Measurements from ENCODE around the gene EYA2.

EYA2 gene

DNA sequence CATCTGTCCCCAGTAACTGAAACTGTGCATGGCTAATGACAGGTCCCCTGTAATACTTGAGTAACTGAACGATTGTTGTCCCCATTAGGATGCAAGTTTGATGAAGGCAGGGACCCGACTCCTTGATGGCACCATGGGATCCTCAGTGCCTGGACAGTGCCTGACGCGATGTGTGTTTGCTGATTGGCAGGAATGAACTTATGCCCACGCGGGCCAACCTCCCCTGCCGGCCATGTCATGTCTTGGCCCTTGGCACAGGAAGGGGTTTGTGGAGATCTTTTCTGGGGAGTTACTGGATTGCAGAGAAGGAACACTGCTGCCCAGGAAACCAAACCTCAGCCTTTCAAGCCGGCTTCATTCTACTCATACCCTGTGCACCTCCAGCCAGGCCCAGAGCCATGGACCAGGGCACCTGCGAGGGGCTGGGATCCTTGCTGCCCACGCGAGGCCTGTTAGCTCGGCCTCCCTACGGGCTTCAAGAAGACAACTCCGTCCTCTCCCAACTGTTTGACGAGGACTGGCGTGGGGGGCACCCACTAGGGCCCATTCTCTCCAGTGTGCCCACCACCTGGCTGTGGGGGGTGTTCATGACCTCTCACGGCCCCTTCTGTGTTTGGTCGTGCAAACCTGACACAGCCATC lies 314.0 kb downstream of the EYA2 start:
- no peak overlapping the region for H3K27ac ChIP-seq
- no peaks in the 10 kb centered on the region for H3K4me1 ChIP-seq
- intact Hi-C loops (cut with DNase I; ENCODE audit: low total_unique reads) = no loop called here
- no peak overlapping the region for H3K4me3 ChIP-seq
- no peaks in the 10 kb centered on the region for H3K9me3 ChIP-seq
- H3K36me3 ChIP-seq = peaks cover 50 to 51% (median 51%) of the 10 kb centered on the region in 3 donors
- TF ChIP-seq, protein P1, sequence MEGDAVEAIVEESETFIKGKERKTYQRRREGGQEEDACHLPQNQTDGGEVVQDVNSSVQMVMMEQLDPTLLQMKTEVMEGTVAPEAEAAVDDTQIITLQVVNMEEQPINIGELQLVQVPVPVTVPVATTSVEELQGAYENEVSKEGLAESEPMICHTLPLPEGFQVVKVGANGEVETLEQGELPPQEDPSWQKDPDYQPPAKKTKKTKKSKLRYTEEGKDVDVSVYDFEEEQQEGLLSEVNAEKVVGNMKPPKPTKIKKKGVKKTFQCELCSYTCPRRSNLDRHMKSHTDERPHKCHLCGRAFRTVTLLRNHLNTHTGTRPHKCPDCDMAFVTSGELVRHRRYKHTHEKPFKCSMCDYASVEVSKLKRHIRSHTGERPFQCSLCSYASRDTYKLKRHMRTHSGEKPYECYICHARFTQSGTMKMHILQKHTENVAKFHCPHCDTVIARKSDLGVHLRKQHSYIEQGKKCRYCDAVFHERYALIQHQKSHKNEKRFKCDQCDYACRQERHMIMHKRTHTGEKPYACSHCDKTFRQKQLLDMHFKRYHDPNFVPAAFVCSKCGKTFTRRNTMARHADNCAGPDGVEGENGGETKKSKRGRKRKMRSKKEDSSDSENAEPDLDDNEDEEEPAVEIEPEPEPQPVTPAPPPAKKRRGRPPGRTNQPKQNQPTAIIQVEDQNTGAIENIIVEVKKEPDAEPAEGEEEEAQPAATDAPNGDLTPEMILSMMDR (IDR thresholded peaks at IDR 0.05) = no peak
- DNase-seq = no peak
- H3K27me3 ChIP-seq = no peaks in the 10 kb centered on the region

DNA sequence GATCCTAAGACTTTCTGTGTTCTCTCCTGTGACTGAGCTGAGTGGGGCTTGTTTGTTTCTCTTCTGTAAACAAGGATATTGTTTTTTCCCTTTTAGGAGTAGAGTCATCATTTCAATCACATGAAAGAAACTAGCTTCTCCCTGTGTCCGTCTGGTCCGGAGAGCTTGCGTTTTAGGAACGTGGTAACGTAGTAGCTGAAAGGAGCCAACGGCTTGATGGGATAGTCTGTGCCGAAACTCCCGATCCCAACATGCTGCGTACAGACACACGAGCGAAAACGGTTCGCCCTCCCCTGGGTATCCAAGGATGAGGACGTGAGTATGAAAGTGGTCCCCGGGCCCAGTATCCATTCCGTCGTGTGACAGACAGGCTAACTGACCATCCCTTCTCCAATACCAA lies 315.3 kb downstream of the EYA2 start:
- TF ChIP-seq, protein P1 (IDR thresholded peaks at IDR 0.05) = no peak

DNA sequence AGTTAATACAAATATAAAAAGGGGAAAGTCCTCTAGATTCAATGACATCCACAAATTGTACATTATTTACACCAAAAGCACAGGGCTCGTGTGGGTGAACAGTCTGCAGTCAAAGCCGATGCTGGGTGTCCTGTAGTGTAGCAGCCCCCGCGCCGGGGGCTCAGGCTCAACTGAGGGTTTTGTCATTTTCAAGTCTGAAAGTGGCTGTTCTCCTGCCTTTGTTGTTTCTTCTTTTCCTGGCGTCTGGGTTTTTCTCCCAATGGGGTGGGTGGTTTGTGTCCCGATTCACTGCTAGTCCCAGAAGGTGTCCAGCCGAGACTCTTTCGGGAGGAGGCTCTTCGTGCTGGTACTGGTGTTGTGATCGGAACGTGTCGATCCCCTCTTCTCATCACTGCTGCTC lies 315.8 kb downstream of the EYA2 start:
- H3K4me1 ChIP-seq = no peaks in the 10 kb centered on the region
- H3K36me3 ChIP-seq = peaks cover 62 to 69% (median 66%) of the 10 kb centered on the region in 3 donors
- no peaks in the 10 kb centered on the region for H3K9me3 ChIP-seq
- no peak overlapping the region for H3K27ac ChIP-seq
- no peak overlapping the region for H3K4me3 ChIP-seq
- intact Hi-C loops (cut with DNase I; ENCODE audit: low total_unique reads) = no loop called here
- no peak for DNase-seq
- no peaks in the 10 kb centered on the region for H3K27me3 ChIP-seq
- TF ChIP-seq, protein P1 (IDR thresholded peaks at IDR 0.05) = no peak

More for the DNA sequence above, 315.3 kb downstream of the EYA2 start:
- intact Hi-C loops (cut with DNase I; ENCODE audit: low total_unique reads) = no loop called here
- Histone ChIP-seq H3K27me3 (no peaks in the 10 kb centered on the region), H3K4me3 (no peak overlapping the region), H3K27ac (no peak overlapping the region), H3K36me3 (peaks cover 62 to 64% (median 64%) of the 10 kb centered on the region in 3 donors), H3K4me1 (no peaks in the 10 kb centered on the region), H3K9me3 (no peaks in the 10 kb centered on the region)
- DNase-seq = no peak

DNA sequence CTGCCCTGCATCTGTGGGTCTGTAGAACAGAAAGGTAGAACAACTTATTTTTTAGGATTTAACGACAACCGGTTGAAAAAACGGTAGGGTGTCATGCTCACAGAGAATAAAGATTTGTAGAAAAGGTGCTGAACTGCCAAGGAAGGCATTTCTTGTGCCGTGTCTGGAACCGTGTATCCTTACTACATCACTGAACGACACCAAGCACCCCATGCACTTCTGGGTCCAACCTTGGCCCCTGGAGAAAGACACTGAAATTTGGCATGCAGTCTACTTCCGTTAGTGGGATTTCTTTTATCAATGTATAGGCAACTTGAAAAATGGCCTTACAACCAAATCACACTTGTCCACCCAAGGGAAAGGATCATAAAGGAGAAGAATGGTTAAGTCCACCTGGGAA lies 316.4 kb downstream of the EYA2 start:
- Histone ChIP-seq H3K36me3 (peaks cover 62 to 75% (median 71%) of the 10 kb centered on the region in 3 donors), H3K4me3 (no peak overlapping the region), H3K27me3 (no peaks in the 10 kb centered on the region), H3K27ac (no peak overlapping the region), H3K4me1 (no peaks in the 10 kb centered on the region), H3K9me3 (no peaks in the 10 kb centered on the region)
- TF ChIP-seq, protein P1 (IDR thresholded peaks at IDR 0.05) = no peak
- intact Hi-C loops (cut with DNase I; ENCODE audit: low total_unique reads) = no loop called here
- no peak for DNase-seq

DNA sequence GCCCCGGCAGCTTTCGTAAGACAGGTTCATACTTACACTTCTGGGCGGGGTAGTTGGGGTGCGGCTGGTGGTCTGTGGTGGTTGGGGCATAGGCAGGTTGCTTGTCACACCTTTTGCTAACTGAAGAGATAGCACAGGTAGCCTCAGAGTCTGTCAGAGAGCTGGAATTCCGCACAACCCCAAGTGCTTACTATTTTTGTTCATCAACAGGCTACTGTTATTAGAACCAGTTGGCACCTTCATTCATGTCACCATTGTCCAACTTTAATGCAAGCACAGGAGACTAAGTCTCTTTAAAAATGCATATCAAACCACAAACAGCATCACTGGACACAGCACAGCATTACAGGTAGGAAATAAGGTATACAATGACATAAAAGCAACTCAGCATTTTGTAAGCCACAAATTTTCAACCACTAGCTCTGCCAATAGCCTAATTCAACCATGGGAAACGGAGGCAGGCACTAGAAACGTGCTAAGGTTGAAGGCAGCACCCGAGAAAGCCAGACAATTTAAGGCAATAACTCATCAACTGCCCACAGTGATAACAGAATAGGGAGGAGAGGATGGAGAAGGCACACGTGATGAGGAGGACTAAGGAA lies 318.1 kb downstream of the EYA2 start:
- no peak for DNase-seq
- intact Hi-C loops (cut with DNase I; ENCODE audit: low total_unique reads) = no loop called here
- no peak overlapping the region for H3K4me3 ChIP-seq
- H3K27me3 ChIP-seq = no peaks in the 10 kb centered on the region
- H3K4me1 ChIP-seq = no peaks in the 10 kb centered on the region
- TF ChIP-seq, protein P1 (IDR thresholded peaks at IDR 0.05) = no peak
- peaks cover 70 to 87% (median 71%) of the 10 kb centered on the region in 3 donors for H3K36me3 ChIP-seq
- no peaks in the 10 kb centered on the region for H3K9me3 ChIP-seq
- no peak overlapping the region for H3K27ac ChIP-seq

Measured in tibial artery (tissue), 4 donors.